Tibial nerve (tissue), 3 donors: ENCODE results near the gene TEX264.

Source experiments
- POLR2A ChIP-seq, 2 donors: fragments of 450-650 bp; IDR thresholded peaks; one replicate each; pipeline ENCODE4 v1.6.1; 2017; ENCODE audit warnings: antibody characterized with exemption in 2 of 2, mild to moderate bottlenecking in 2 of 2, moderate library complexity in 2 of 2
- TF ChIP-seq, protein P1 (sequence below), 5 experiments: fragments of 200-600 bp in 3 of 5; fragments of 450-650 bp in 2 of 5; sonication (generic) in 3 of 5; IDR thresholded peaks; one replicate each; pipeline ENCODE4 v1.5.1; 2016 to 2019; ENCODE audit warnings: antibody characterized with exemption in 5 of 5, mild to moderate bottlenecking in 3 of 5, moderate library complexity in 2 of 5

DNA sequence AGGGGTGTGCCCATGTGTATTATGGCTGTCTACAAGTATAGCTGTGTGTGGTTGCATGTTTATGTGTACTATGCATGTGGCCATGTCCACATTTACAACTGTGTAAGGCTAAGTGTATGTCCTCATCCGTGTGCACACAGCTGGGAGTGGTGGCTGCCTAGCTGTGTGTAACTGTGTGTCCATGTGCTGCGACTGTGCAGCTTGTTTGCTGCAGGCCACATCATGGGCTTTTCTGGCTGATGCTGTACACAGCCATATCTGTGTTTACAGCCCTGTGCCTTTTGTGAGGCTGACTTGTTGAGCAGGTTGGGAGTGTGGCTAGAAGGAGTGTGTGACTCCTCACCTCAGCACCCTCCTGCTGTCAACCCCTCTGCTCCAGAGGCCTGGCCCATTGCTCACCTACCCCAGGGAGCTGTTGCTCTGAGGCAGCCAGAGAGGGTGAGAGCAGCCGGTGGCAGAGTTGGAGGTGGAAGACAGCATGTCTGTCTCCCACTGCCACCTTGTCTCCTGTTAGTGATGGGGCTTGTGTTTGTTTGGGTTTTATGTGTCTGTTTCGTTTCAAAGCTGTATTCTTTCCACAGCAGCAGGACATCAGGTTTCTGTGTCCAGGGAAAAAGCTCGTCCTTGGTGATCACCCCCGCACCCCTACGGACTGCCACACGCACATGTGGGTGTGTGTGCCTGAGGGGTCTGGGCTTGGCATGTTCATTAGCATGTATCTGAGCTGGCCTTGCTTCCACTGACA, 34.4 kb downstream of the TEX264 start:
- TF ChIP-seq, protein P1, sequence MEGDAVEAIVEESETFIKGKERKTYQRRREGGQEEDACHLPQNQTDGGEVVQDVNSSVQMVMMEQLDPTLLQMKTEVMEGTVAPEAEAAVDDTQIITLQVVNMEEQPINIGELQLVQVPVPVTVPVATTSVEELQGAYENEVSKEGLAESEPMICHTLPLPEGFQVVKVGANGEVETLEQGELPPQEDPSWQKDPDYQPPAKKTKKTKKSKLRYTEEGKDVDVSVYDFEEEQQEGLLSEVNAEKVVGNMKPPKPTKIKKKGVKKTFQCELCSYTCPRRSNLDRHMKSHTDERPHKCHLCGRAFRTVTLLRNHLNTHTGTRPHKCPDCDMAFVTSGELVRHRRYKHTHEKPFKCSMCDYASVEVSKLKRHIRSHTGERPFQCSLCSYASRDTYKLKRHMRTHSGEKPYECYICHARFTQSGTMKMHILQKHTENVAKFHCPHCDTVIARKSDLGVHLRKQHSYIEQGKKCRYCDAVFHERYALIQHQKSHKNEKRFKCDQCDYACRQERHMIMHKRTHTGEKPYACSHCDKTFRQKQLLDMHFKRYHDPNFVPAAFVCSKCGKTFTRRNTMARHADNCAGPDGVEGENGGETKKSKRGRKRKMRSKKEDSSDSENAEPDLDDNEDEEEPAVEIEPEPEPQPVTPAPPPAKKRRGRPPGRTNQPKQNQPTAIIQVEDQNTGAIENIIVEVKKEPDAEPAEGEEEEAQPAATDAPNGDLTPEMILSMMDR (IDR thresholded peaks at IDR 0.05): no peak
- TF ChIP-seq POLR2A (IDR thresholded peaks at IDR 0.05): no peak
